OCI-LY7 (cell line): ENCODE data around the gene PCGF3. TPM values are rescaled to one million over a fixed set of nuclear protein-coding genes. Genes with fewer than 3 reads are reported as not detected.

Experiments used
- BruUV-seq: library from RNA; stranded (reverse); fragments of 400-500 nt; replicated peaks from 2 replicates; lab custom pipeline; 2021; lab: Mats Ljungman, UMichigan
- CTCF ChIA-PET: fragments of 300-600 bp; sonication (Branson Sonifier 250); formaldehyde crosslinking; loops from one replicate; lab custom pipeline; 2022; ENCODE audit warnings: antibody characterized with exemption; ENCODE audit not compliant: unreplicated experiment; lab: Charles Lee
- POLR2A ChIA-PET: fragments of 300-600 bp; sonication (Branson Sonifier 250); formaldehyde crosslinking; loops from one replicate; lab custom pipeline; 2022; ENCODE audit warnings: antibody characterized with exemption; lab: Charles Lee
- DNase-seq: peaks from one replicate; pipeline ENCODE4 v3.0.0-alpha.2; 2015; ENCODE audit warnings: low spot score
- H2AFZ ChIP-seq: fragments of 200-600 bp; sonication (generic), shearing (Covaris generic); 2 replicates; pipeline ENCODE4 v1.6.1; 2014; ENCODE audit warnings: mild to moderate bottlenecking, antibody characterized with exemption, low read length, moderate library complexity
- H3K27ac ChIP-seq: fragments of 200-600 bp; sonication (generic); 2 replicates; pipeline ENCODE4 v1.5.1; 2014; ENCODE audit warnings: mixed run types, low read depth, mild to moderate bottlenecking, moderate library complexity, low read length, inconsistent platforms; ENCODE audit not compliant: poor library complexity, severe bottlenecking
- H3K36me3 ChIP-seq: fragments of 200-600 bp; sonication (generic); 2 replicates; pipeline ENCODE4 v1.6.1; 2014; ENCODE audit warnings: mild to moderate bottlenecking, antibody characterized with exemption, low read length, moderate library complexity, mixed read lengths; ENCODE audit not compliant: insufficient read depth
- H3K4me1 ChIP-seq: fragments of 200-600 bp; sonication (generic); 2 replicates; pipeline ENCODE4 v1.5.1; 2014; ENCODE audit warnings: mild to moderate bottlenecking, low read length; ENCODE audit not compliant: insufficient read depth, poor library complexity, severe bottlenecking
- H3K4me2 ChIP-seq: fragments of 200-600 bp; sonication (generic); 2 replicates; pipeline ENCODE4 v1.6.1; 2014; ENCODE audit warnings: mild to moderate bottlenecking, low read length
- H3K4me3 ChIP-seq: fragments of 200-600 bp; sonication (generic); 2 replicates; pipeline ENCODE4 v1.5.1; 2014; ENCODE audit warnings: mild to moderate bottlenecking, low read depth, low read length; ENCODE audit not compliant: poor library complexity, severe bottlenecking
- H3K79me2 ChIP-seq: fragments of 200-600 bp; sonication (generic); 2 replicates; pipeline ENCODE4 v1.6.1; 2016; ENCODE audit warnings: low read depth, mild to moderate bottlenecking, low read length, moderate library complexity, mixed read lengths; ENCODE audit not compliant: insufficient read depth
- H3K9me2 ChIP-seq: fragments of 200-600 bp; sonication (generic); 2 replicates; pipeline ENCODE4 v1.6.1; 2016; ENCODE audit warnings: mild to moderate bottlenecking, low read length, mixed read lengths; ENCODE audit not compliant: insufficient read depth
- H3K9me3 ChIP-seq: fragments of 200-600 bp; sonication (generic); 2 replicates; pipeline ENCODE4 v1.6.1; 2014; ENCODE audit warnings: mild to moderate bottlenecking, mixed run types, low read length, mixed read lengths
- H4K20me1 ChIP-seq: fragments of 200-600 bp; sonication (generic); 2 replicates; pipeline ENCODE4 v1.6.1; 2014; ENCODE audit warnings: mild to moderate bottlenecking, antibody characterized with exemption, low read length, moderate library complexity, mixed read lengths; ENCODE audit not compliant: insufficient read depth
- EZH2phosphoT487 ChIP-seq: fragments of 200-600 bp; sonication (generic); IDR thresholded peaks from 2 replicates; pipeline ENCODE4 v1.6.1; 2018; ENCODE audit warnings: low read depth, borderline replicate concordance, mild to moderate bottlenecking, mixed run types, antibody characterized with exemption, low read length, moderate library complexity, mixed read lengths
- intact Hi-C: fragments of 100-400 bp; cut with micrococcal nuclease; formaldehyde crosslinking; loops from one replicate; pipeline ENCODE4 v1.10.0; 2022; ENCODE audit not compliant: unreplicated experiment
- total RNA-seq, 2 experiments: library from RNA; depleted of rRNA in 1 of 2; stranded (reverse); fragments of >200 nt in 1 of 2; shearing (Covaris generic) in 1 of 2; gene quantifications; 2 replicates each; pipeline ENCODE4 v1.2.3, GENCODE V29; 2014 to 2022
- TF ChIP-seq, protein P1 (sequence below): fragments of 200-600 bp; sonication (generic); conservative IDR thresholded peaks from 2 replicates; pipeline ENCODE4 v1.5.1; 2014; ENCODE audit warnings: mild to moderate bottlenecking, antibody characterized with exemption, low read length, moderate library complexity, mixed read lengths

PCGF3 gene
- total RNA-seq, 2 experiments from 2014 or later: 33.8 to 50.2 TPM

GRCh38 chr4:688854-689681, 16.6 kb upstream of the PCGF3 start, which contains the start of gene SLC49A3:
Gene SLC49A3, minus strand, starts transcription at chr4:689151. Its CDS starts 24 bp downstream, at chr4:689127.
- intact Hi-C loops: no loop called here
- ChIA-PET CTCF (no interaction called here), POLR2A (no interaction called here)
- Histone ChIP-seq H3K9me2 (no peaks in the 10 kb centered on the region), H4K20me1 (no peaks in the 10 kb centered on the region), H3K27ac (no peak within 1 kb of the TSS), H3K4me3 (no peak within 1 kb of the TSS), H3K79me2 (no peaks in the 10 kb centered on the region), H3K36me3 (no peaks in the 10 kb centered on the region), H3K4me2 (no peak within 1 kb of the TSS), H3K4me1 (no peaks in the 10 kb centered on the region), H2AFZ (no peak within 1 kb of the TSS), H3K9me3 (no peaks in the 10 kb centered on the region)
- TF ChIP-seq EZH2phosphoT487: no peak
- TF ChIP-seq, protein P1, sequence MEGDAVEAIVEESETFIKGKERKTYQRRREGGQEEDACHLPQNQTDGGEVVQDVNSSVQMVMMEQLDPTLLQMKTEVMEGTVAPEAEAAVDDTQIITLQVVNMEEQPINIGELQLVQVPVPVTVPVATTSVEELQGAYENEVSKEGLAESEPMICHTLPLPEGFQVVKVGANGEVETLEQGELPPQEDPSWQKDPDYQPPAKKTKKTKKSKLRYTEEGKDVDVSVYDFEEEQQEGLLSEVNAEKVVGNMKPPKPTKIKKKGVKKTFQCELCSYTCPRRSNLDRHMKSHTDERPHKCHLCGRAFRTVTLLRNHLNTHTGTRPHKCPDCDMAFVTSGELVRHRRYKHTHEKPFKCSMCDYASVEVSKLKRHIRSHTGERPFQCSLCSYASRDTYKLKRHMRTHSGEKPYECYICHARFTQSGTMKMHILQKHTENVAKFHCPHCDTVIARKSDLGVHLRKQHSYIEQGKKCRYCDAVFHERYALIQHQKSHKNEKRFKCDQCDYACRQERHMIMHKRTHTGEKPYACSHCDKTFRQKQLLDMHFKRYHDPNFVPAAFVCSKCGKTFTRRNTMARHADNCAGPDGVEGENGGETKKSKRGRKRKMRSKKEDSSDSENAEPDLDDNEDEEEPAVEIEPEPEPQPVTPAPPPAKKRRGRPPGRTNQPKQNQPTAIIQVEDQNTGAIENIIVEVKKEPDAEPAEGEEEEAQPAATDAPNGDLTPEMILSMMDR: no peak
- no peak for DNase-seq
- no TSS peak for BruUV-seq

DNA sequence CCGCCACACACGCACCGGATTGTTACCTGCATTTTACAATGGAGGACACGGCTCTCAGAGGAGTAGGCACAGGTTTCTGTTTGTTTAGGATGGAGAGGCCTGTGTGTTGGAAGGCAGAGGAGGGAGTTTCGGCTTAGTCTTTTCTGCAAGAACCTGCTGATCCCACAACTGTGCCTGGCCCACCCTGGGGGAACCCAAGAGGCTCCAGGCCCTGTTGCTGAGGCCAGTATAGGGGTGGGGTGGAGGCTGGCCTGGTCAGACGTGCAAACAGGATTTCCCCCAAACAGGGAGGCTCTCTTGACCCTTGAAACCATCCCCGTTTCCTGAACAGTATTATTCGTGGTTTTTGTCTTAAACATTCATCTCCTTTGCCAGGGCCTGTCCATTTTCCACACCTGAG, 15.9 kb upstream of the PCGF3 start:
- Histone ChIP-seq H3K9me3 (no peaks in the 10 kb centered on the region), H3K9me2 (no peaks in the 10 kb centered on the region), H4K20me1 (no peaks in the 10 kb centered on the region), H2AFZ (no peak overlapping the region), H3K4me2 (no peak overlapping the region), H3K4me1 (no peaks in the 10 kb centered on the region), H3K79me2 (no peaks in the 10 kb centered on the region), H3K4me3 (no peak overlapping the region), H3K36me3 (no peaks in the 10 kb centered on the region), H3K27ac (no peak overlapping the region)
- TF ChIP-seq, protein P1: no peak
- TF ChIP-seq EZH2phosphoT487: no peak
- ChIA-PET CTCF (no interaction called here), POLR2A (interaction anchor here (0.6 kb wide), 1 partner anchor 1098 kb away, joined by 4 read pairs; no protein-coding TSS in a partner anchor)
- DNase-seq: no peak
- intact Hi-C loops: no loop called here
- BruUV-seq: no TSS peak
